ENCODE measurements around the gene RECQL.

The RECQL gene

DNA sequence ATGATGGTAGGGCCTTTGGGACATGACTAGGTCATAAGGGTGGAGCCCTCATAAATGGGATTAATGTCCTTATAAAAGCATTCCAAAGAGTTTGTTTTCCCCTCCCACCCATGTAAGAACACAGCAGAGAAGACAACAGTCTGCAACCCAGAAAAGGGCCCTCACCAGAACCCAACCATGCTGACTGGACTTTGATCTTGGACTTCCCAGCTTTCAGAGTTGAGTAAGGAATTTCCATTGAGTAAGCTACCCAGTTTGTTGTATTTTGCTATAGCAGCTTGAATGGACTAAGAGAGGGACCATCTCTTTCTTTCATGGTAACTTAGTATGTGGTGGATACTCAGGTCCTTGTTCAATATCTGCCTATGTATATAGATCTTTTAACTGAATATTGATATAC, 21.7 kb upstream of the RECQL start:
- no peak for ATAC-seq
- Mint-ChIP-seq H3K4me3 (no peak overlapping the region), H3K9me3 (peaks cover 10% of the 10 kb centered on the region), H3K27me3 (no peaks in the 10 kb centered on the region), H3K4me1 (peaks cover 6% of the 10 kb centered on the region), H3K36me3 (peaks cover 12% of the 10 kb centered on the region), H3K27ac (no peak overlapping the region)

DNA sequence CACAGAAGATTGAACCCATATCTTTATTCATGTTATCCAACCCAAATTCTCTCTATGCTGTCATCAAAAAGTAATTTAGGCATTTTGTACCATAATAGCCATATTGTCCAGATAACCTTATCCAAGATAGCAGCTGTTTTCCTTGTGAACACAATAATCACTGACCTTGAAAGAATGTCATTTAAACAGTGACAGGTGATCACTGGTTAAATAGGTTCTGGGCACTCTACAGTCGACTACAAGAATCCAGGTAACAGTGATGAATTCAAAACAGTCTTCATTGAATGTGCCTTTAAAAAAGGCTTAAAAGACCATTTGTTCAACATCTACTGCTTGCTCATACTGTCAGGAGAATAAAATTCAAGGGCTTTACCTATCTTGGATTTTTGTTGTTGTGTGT, 20.1 kb upstream of the RECQL start:
- H3K27ac Mint-ChIP-seq, result no peak overlapping the region
- H3K4me3 Mint-ChIP-seq, result no peak overlapping the region
- H3K27me3 Mint-ChIP-seq, result no peaks in the 10 kb centered on the region
- peaks cover 10% of the 10 kb centered on the region for H3K9me3 Mint-ChIP-seq
- no peaks in the 10 kb centered on the region for H3K4me1 Mint-ChIP-seq
- H3K36me3 Mint-ChIP-seq, result peaks cover 16% of the 10 kb centered on the region
- ATAC-seq, result no peak

- Mint-ChIP-seq H3K27me3 (no peaks in the 10 kb centered on the region), H3K36me3 (peaks cover 18% of the 10 kb centered on the region), H3K9me3 (no peaks in the 10 kb centered on the region), H3K27ac (no peak overlapping the region), H3K4me3 (no peak overlapping the region), H3K4me1 (no peaks in the 10 kb centered on the region)
- ATAC-seq, result no peak
Observed at GRCh38 chr12:21518451-21518850, 17.0 kb upstream of the RECQL start.

- Mint-ChIP-seq H3K36me3 (peaks cover 21% of the 10 kb centered on the region), H3K4me3 (no peak overlapping the region)
Observed at GRCh38 chr12:21516281-21516680, 14.8 kb upstream of the RECQL start.

DNA sequence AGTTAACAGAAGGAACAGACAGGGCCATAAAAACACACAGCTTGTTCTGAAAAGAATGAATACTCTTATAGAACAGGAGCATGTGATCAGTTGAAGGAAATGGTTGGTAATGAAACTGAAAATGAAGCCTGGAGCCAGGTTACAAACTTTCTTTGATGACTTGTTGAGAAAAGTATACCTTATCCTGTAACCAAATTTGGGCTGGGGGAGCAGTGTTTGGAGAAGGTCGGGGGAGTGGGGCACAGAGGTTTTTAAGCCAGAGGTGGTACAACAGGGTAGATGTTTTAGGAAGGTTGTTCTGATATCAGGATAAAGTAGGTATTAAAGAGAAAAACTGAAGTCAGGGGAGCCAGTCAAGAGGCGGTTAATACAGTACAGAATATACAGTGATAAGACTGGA, 8.3 kb upstream of the RECQL start:
- H3K4me3 Mint-ChIP-seq, result peak overlapping the region; percentile 47
- H3K9me3 Mint-ChIP-seq, result no peaks in the 10 kb centered on the region
- no peaks in the 10 kb centered on the region for H3K27me3 Mint-ChIP-seq
- peaks cover 23% of the 10 kb centered on the region for H3K4me1 Mint-ChIP-seq
- no peak for ATAC-seq
- peaks cover 32% of the 10 kb centered on the region for H3K36me3 Mint-ChIP-seq
- H3K27ac Mint-ChIP-seq, result peak overlapping the region; percentile 80

More at GRCh38 chr12:21516281-21516680, 14.8 kb upstream of the RECQL start:
- no peak for ATAC-seq
- Mint-ChIP-seq H3K27ac (no peak overlapping the region), H3K27me3 (no peaks in the 10 kb centered on the region), H3K4me1 (no peaks in the 10 kb centered on the region), H3K9me3 (no peaks in the 10 kb centered on the region)

- H3K27me3 Mint-ChIP-seq, result no peaks in the 10 kb centered on the region
- ATAC-seq, result no peak
- no peak overlapping the region for H3K27ac Mint-ChIP-seq
- no peak overlapping the region for H3K4me3 Mint-ChIP-seq
- H3K36me3 Mint-ChIP-seq, result peaks cover 28% of the 10 kb centered on the region
- peaks cover 34% of the 10 kb centered on the region for H3K4me1 Mint-ChIP-seq
- no peaks in the 10 kb centered on the region for H3K9me3 Mint-ChIP-seq
Observed at GRCh38 chr12:21507849-21508248, 6.4 kb upstream of the RECQL start.

- Mint-ChIP-seq H3K27me3 (no peaks in the 10 kb centered on the region), H3K27ac (no peak overlapping the region), H3K4me1 (peaks cover 41% of the 10 kb centered on the region), H3K36me3 (peaks cover 28% of the 10 kb centered on the region), H3K9me3 (no peaks in the 10 kb centered on the region), H3K4me3 (no peak overlapping the region)
- no peak for ATAC-seq
Observed at GRCh38 chr12:21505888-21506287, 4.5 kb upstream of the RECQL start.

- no peaks in the 10 kb centered on the region for H3K9me3 Mint-ChIP-seq
- peaks cover 22% of the 10 kb centered on the region for H3K36me3 Mint-ChIP-seq
- H3K4me3 Mint-ChIP-seq, result no peak overlapping the region
- H3K27ac Mint-ChIP-seq, result no peak overlapping the region
- no peaks in the 10 kb centered on the region for H3K27me3 Mint-ChIP-seq
- no peak for ATAC-seq
- peaks cover 26% of the 10 kb centered on the region for H3K4me1 Mint-ChIP-seq
Observed at GRCh38 chr12:21502872-21503271, 1.4 kb upstream of the RECQL start.

GRCh38 chr12:21502164-21502496, 695 bp upstream of the RECQL start:
- Mint-ChIP-seq H3K4me1 (peaks cover 25% of the 10 kb centered on the region), H3K9me3 (no peaks in the 10 kb centered on the region), H3K4me3 (no peak overlapping the region), H3K27me3 (no peaks in the 10 kb centered on the region), H3K27ac (no peak overlapping the region), H3K36me3 (peaks cover 22% of the 10 kb centered on the region)
- ATAC-seq, result no peak

DNA sequence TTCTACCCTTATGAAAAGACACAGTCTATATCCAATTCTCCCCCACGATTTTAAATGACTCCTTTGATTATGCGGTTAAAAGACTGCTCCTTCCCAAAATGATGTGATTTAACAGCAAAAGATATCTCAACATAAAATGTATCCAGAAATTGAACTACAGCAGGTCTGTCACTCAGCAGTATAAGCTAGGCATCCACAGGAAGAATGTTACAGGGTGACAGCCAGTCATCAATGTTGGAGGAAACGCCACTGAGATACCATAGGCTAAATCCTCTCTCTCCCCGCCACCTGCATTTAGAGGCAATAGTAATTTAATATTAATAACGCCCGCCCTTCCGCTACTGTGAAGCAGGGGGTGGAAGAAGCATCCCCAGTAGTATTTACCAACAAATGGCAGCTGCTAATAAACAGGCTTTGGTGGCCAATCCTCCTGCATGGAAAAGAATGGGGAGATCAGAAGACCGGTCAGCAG, 613 bp downstream of the RECQL start:
- Mint-ChIP-seq H3K4me1 (peaks cover 25% of the 10 kb centered on the region), H3K4me3 (no peak overlapping the region), H3K36me3 (peaks cover 27% of the 10 kb centered on the region), H3K27ac (no peak overlapping the region), H3K9me3 (no peaks in the 10 kb centered on the region), H3K27me3 (no peaks in the 10 kb centered on the region)
- peak; percentile 1 for ATAC-seq

DNA sequence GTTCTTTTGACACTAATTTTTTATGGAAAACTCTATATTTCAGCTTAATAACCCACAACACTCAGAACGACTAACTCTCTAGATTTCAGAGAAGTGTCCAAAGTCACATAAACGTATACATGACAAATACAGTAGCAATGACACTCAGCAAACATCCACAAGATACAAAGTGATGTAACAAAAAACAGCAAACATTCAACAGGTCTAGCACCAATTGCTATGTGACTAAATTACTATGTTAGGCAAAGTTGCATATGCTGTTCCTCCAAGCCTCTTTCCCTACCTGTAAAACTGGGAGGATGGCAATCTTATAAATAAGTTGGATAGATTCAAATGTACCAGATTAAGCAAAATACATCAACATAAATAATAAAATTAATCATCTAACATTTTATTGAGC, 1.7 kb downstream of the RECQL start:
- Mint-ChIP-seq H3K36me3 (peaks cover 37% of the 10 kb centered on the region), H3K4me1 (peaks cover 25% of the 10 kb centered on the region), H3K27ac (no peak overlapping the region), H3K4me3 (no peak overlapping the region), H3K27me3 (no peaks in the 10 kb centered on the region), H3K9me3 (no peaks in the 10 kb centered on the region)
- ATAC-seq, result no peak

DNA sequence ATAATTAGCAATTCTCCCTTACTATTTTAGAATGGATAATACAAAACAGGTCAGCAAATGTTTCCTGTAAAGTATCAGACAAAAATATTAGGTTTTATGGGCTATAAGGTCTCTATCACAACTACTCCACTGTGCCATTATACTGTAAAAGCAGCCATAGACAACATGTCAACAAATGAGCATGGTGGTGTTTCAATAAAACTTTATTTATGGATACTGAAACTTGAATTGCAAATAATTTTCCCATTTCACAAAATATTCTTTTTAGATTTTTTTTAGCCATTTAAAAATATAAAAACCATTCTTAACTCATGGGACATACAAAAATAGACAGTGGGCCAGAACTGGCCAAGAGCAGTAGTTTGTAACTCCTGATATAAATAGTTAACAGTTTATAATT, 15.4 kb downstream of the RECQL start:
- H3K9me3 Mint-ChIP-seq, result no peaks in the 10 kb centered on the region
- peaks cover 45% of the 10 kb centered on the region for H3K36me3 Mint-ChIP-seq
- H3K4me1 Mint-ChIP-seq, result peaks cover 17% of the 10 kb centered on the region
- no peak overlapping the region for H3K27ac Mint-ChIP-seq
- ATAC-seq, result no peak
- no peak overlapping the region for H3K4me3 Mint-ChIP-seq
- no peaks in the 10 kb centered on the region for H3K27me3 Mint-ChIP-seq

GRCh38 chr12:21483531-21483930, 17.9 kb downstream of the RECQL start:
- Mint-ChIP-seq H3K4me1 (peaks cover 8% of the 10 kb centered on the region), H3K9me3 (no peaks in the 10 kb centered on the region), H3K27ac (no peak overlapping the region), H3K27me3 (no peaks in the 10 kb centered on the region), H3K36me3 (peaks cover 22% of the 10 kb centered on the region), H3K4me3 (no peak overlapping the region)
- ATAC-seq, result no peak

- no peaks in the 10 kb centered on the region for H3K4me1 Mint-ChIP-seq
- ATAC-seq, result no peak
- no peaks in the 10 kb centered on the region for H3K27me3 Mint-ChIP-seq
- no peak overlapping the region for H3K27ac Mint-ChIP-seq
- no peaks in the 10 kb centered on the region for H3K9me3 Mint-ChIP-seq
- H3K36me3 Mint-ChIP-seq, result peaks cover 14% of the 10 kb centered on the region
- H3K4me3 Mint-ChIP-seq, result no peak overlapping the region
Observed at GRCh38 chr12:21478756-21479455, 22.5 kb downstream of the RECQL start.

DNA sequence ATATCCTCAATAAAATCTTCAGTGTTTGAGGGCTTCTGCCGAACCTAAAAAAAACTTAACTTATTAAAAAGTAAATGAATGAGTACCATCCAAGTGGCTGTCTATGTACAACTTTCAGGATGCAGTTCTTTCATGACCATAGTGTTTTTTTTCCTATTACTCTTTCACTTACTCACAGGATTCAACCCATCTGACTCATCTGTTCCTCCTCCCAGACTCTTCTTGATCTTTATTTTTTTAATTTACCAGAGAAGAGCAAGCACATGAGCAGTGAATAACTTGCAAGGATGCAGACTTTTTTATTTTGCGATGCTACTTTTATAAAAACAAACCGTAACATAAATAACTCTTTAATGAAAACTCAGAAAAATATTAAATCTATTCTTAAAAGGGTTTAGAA, 24.5 kb downstream of the RECQL start:
- no peak overlapping the region for H3K27ac Mint-ChIP-seq
- H3K9me3 Mint-ChIP-seq, result no peaks in the 10 kb centered on the region
- peaks cover 26% of the 10 kb centered on the region for H3K36me3 Mint-ChIP-seq
- H3K4me3 Mint-ChIP-seq, result no peak overlapping the region
- no peak for ATAC-seq
- H3K4me1 Mint-ChIP-seq, result no peaks in the 10 kb centered on the region
- H3K27me3 Mint-ChIP-seq, result no peaks in the 10 kb centered on the region

GRCh38 chr12:21475552-21475951, 25.9 kb downstream of the RECQL start:
- H3K36me3 Mint-ChIP-seq, result peaks cover 28% of the 10 kb centered on the region
- no peak overlapping the region for H3K4me3 Mint-ChIP-seq
- no peaks in the 10 kb centered on the region for H3K9me3 Mint-ChIP-seq
- ATAC-seq, result no peak
- no peaks in the 10 kb centered on the region for H3K27me3 Mint-ChIP-seq
- no peaks in the 10 kb centered on the region for H3K4me1 Mint-ChIP-seq
- H3K27ac Mint-ChIP-seq, result no peak overlapping the region
